ENCODE measurements around the gene GFRA4. TPM values are rescaled to one million over a fixed set of nuclear protein-coding genes. Genes with fewer than 3 reads are reported as not detected.

The GFRA4 gene
- total RNA-seq, 1 donor from 2014 or later, result not detected

DNA sequence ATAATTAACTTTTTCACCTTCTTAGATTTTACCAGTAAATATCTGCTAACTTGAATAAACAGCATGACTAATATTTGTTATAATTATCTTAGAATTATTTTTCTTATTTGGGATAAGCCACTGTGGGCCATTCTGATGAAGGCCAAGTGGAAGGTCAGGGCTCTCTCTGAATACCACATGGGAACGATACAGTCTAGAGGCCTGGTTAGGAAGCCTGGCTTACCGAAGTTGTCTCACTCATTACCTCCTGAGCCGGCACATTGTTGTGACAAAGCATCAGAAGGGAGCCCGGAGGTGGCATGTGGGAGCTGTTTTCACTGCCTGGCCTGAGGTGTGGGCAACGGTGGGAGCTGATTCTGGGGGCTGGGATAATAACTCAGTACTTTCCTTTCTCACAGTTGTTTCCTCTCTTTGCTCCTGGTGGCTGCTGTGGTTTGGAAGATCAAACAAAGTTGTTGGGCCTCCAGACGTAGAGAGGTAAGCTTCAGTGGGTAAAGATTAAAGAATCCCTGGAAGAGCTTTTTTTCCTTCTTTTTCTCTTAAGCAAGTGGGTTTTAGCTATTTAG is 29.2 kb downstream of the GFRA4 start:
- H3K27ac ChIP-seq, result no peak overlapping the region
- peaks cover 10 to 22% of the 10 kb centered on the region in 2 donors for H3K36me3 ChIP-seq
- TF ChIP-seq, protein P1, sequence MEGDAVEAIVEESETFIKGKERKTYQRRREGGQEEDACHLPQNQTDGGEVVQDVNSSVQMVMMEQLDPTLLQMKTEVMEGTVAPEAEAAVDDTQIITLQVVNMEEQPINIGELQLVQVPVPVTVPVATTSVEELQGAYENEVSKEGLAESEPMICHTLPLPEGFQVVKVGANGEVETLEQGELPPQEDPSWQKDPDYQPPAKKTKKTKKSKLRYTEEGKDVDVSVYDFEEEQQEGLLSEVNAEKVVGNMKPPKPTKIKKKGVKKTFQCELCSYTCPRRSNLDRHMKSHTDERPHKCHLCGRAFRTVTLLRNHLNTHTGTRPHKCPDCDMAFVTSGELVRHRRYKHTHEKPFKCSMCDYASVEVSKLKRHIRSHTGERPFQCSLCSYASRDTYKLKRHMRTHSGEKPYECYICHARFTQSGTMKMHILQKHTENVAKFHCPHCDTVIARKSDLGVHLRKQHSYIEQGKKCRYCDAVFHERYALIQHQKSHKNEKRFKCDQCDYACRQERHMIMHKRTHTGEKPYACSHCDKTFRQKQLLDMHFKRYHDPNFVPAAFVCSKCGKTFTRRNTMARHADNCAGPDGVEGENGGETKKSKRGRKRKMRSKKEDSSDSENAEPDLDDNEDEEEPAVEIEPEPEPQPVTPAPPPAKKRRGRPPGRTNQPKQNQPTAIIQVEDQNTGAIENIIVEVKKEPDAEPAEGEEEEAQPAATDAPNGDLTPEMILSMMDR (IDR thresholded peaks at IDR 0.05), result no peak

GRCh38 chr20:3632311-3633004 is 30.7 kb downstream of the GFRA4 start:
- Histone ChIP-seq H3K4me3 (no peak overlapping the region), H3K4me1 (no peaks in the 10 kb centered on the region), H3K27ac (no peak overlapping the region), H3K27me3 (no peaks in the 10 kb centered on the region), H3K36me3 (peaks cover 11 to 24% of the 10 kb centered on the region in 2 donors), H3K9me3 (no peaks in the 10 kb centered on the region)
- DNase-seq (ENCODE audit: low spot score in 2 of 2), result no peak
- TF ChIP-seq, protein P1 (IDR thresholded peaks at IDR 0.05), result no peak
- intact Hi-C loops (cut with DNase I), result no loop called here

More for the DNA sequence above, 29.2 kb downstream of the GFRA4 start:
- no peak for DNase-seq (ENCODE audit: low spot score in 2 of 2)
- Histone ChIP-seq H3K4me3 (no peak overlapping the region), H3K27me3 (no peaks in the 10 kb centered on the region), H3K9me3 (no peaks in the 10 kb centered on the region), H3K4me1 (no peaks in the 10 kb centered on the region)
- intact Hi-C loops (cut with DNase I), result no loop called here

DNA sequence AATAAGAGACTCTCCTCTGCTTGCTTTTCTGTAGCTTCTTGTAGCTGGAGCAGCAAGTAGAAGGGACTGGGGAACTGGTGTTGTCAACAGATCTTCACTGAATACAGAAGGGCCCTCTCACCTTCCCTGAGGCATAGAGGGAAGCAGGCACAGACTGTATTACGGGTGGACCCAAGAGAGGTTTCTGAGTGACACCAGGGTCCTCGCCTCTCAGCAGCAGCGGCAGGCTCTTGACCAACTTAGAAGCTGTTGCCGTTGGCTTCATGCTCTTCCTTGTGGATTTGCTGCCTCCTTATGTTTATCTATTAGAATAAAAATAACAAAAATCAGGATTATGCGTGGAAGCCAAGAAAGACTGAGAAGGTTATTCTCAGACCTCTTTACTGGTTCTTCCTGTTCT is 31.7 kb downstream of the GFRA4 start:
- H3K4me3 ChIP-seq, result no peak overlapping the region
- no peaks in the 10 kb centered on the region for H3K4me1 ChIP-seq
- intact Hi-C loops (cut with DNase I), result no loop called here
- TF ChIP-seq, protein P1 (IDR thresholded peaks at IDR 0.05), result no peak
- no peak overlapping the region for H3K27ac ChIP-seq
- H3K9me3 ChIP-seq, result no peaks in the 10 kb centered on the region
- peaks cover 11 to 21% of the 10 kb centered on the region in 2 donors for H3K36me3 ChIP-seq
- no peak for DNase-seq (ENCODE audit: low spot score in 2 of 2)
- H3K27me3 ChIP-seq, result no peaks in the 10 kb centered on the region

DNA sequence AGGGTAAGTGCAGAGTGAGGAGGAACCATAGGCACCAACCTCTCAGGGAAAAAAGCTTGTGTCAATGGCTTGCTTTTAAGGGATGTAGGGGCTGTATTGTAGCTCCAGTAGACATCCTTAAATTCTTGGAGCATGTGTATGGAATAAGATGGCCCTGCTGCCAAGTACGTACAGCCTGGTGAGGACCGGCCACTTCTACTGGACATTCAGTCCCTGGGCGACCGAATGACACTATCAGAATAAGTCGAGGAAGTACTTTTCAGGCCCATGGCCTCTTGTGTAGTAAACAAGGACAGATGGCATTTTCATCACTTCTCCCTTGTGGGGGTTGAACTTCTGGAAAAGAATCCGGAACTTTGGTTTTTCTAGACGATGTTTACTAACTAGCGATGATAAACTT is 32.8 kb downstream of the GFRA4 start:
- Histone ChIP-seq H3K27me3 (no peaks in the 10 kb centered on the region), H3K27ac (no peak overlapping the region), H3K36me3 (peaks cover 11 to 21% of the 10 kb centered on the region in 2 donors), H3K4me1 (no peaks in the 10 kb centered on the region), H3K9me3 (no peaks in the 10 kb centered on the region), H3K4me3 (no peak overlapping the region)
- DNase-seq (ENCODE audit: low spot score in 2 of 2), result no peak
- TF ChIP-seq, protein P1 (IDR thresholded peaks at IDR 0.05), result no peak
- intact Hi-C loops (cut with DNase I), result no loop called here

DNA sequence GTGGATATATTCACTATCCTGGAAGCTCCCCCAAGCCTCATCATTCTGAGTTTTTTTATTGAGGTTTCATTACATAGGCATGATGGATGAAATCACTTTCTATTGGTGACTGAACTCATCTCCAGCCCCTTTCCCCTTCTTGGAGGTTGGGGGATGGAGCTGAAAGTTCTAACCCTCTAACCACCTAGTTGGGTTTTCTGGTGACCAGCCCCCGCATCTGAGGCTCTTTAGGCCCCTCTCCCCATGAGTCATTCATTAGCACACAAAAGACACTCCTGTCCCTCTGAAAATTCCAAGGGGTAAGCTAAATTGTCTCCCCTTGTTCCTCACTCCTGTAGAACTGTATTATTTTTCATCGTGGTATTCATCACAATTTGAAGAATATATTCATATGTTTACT is 33.3 kb downstream of the GFRA4 start:
- Histone ChIP-seq H3K27ac (no peak overlapping the region), H3K9me3 (no peaks in the 10 kb centered on the region), H3K36me3 (peaks cover 11 to 21% of the 10 kb centered on the region in 2 donors), H3K4me3 (no peak overlapping the region), H3K4me1 (no peaks in the 10 kb centered on the region), H3K27me3 (no peaks in the 10 kb centered on the region)
- no peak for DNase-seq (ENCODE audit: low spot score in 2 of 2)
- intact Hi-C loops (cut with DNase I), result no loop called here
- TF ChIP-seq, protein P1 (IDR thresholded peaks at IDR 0.05), result no peak

Measured in ascending aorta (tissue), 2 donors.